ENCODE results near the gene PACS2. TPM values are rescaled to one million over a fixed set of nuclear protein-coding genes. Genes with fewer than 3 reads are reported as not detected.

Gene PACS2
- total and polyA plus RNA-seq, 4 donors: 37.9 to 87.2 (median 71.0) TPM

- Histone ChIP-seq H3K4me3 (no peak overlapping the region), H3K27me3 (ENCODE audit: control insufficient read depth in 3 of 3, insufficient read depth in 3 of 3, low read length in 2 of 3) (no peaks in the 10 kb centered on the region), H3K36me3 (ENCODE audit: control insufficient read depth in 4 of 4, insufficient read depth in 4 of 4, low read length in 4 of 4) (peaks cover 0 to 18% (median 5%) of the 10 kb centered on the region in 4 donors), H3K9ac (ENCODE audit: insufficient read depth in 1 of 2, low read length in 2 of 2) (no peak overlapping the region), H3K27ac (ENCODE audit: low read depth in 1 of 2, low read length in 1 of 2) (no peak overlapping the region), H3K4me1 (ENCODE audit: control insufficient read depth in 5 of 5, insufficient read depth in 5 of 5, low read length in 5 of 5) (peaks cover 0 to 4% (median 0%) of the 10 kb centered on the region in 5 donors), H3K9me3 (ENCODE audit: control insufficient read depth in 4 of 4, insufficient read depth in 3 of 4, low read length in 3 of 4) (no peaks in the 10 kb centered on the region)
- DNase-seq (no peak), ATAC-seq (ENCODE audit: insufficient read depth, low FRiP score) (no peak)
- 92 to 95% methylated on average over 17 of the region's 17 CpGs for WGBS, 2 donors
- TF ChIP-seq CTCF (IDR thresholded peaks at IDR 0.05; ENCODE audit: control extremely low read depth, extremely low read depth): no peak
Measured at GRCh38 chr14:105444859-105445258, 130.3 kb downstream of the PACS2 start.

DNA sequence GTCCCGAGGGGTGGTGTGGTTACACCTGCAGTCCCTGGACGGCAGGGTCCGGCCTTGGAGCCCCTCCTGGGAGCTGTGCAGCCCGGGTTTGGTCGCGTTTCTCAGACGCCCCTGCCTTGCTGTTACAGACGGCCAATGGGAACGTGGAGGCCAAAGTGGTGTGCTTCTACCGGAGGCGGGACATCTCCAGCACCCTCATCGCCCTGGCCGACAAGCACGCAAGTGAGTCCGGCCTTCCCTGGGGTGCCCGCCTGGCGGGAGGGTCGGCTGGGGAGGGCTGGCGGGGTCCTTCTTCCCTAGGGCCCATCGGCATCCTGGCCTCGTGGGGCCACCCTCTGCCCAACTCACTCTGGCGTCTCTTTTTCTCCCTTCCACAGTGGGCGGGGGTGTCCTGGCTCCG is 130.7 kb downstream of the PACS2 start:
- ATAC-seq (ENCODE audit: insufficient read depth, low FRiP score) (no peak), DNase-seq (no peak)
- H3K4me1 ChIP-seq (ENCODE audit: control insufficient read depth in 5 of 5, insufficient read depth in 5 of 5, low read length in 5 of 5): peaks cover 0 to 4% (median 0%) of the 10 kb centered on the region in 5 donors
- no peaks in the 10 kb centered on the region for H3K9me3 ChIP-seq (ENCODE audit: control insufficient read depth in 4 of 4, insufficient read depth in 3 of 4, low read length in 3 of 4)
- H3K9ac ChIP-seq (ENCODE audit: insufficient read depth in 1 of 2, low read length in 2 of 2): no peak overlapping the region
- TF ChIP-seq CTCF (IDR thresholded peaks at IDR 0.05; ENCODE audit: control extremely low read depth, extremely low read depth): no peak
- 90 to 95% methylated on average over 24 of the region's 24 CpGs for WGBS, 2 donors
- no peak overlapping the region for H3K27ac ChIP-seq (ENCODE audit: low read depth in 1 of 2, low read length in 1 of 2)
- H3K36me3 ChIP-seq (ENCODE audit: control insufficient read depth in 4 of 4, insufficient read depth in 4 of 4, low read length in 4 of 4): peaks cover 2 to 21% (median 7%) of the 10 kb centered on the region in 4 donors
- H3K4me3 ChIP-seq: no peak overlapping the region
- H3K27me3 ChIP-seq (ENCODE audit: control insufficient read depth in 3 of 3, insufficient read depth in 3 of 3, low read length in 2 of 3): no peaks in the 10 kb centered on the region

DNA sequence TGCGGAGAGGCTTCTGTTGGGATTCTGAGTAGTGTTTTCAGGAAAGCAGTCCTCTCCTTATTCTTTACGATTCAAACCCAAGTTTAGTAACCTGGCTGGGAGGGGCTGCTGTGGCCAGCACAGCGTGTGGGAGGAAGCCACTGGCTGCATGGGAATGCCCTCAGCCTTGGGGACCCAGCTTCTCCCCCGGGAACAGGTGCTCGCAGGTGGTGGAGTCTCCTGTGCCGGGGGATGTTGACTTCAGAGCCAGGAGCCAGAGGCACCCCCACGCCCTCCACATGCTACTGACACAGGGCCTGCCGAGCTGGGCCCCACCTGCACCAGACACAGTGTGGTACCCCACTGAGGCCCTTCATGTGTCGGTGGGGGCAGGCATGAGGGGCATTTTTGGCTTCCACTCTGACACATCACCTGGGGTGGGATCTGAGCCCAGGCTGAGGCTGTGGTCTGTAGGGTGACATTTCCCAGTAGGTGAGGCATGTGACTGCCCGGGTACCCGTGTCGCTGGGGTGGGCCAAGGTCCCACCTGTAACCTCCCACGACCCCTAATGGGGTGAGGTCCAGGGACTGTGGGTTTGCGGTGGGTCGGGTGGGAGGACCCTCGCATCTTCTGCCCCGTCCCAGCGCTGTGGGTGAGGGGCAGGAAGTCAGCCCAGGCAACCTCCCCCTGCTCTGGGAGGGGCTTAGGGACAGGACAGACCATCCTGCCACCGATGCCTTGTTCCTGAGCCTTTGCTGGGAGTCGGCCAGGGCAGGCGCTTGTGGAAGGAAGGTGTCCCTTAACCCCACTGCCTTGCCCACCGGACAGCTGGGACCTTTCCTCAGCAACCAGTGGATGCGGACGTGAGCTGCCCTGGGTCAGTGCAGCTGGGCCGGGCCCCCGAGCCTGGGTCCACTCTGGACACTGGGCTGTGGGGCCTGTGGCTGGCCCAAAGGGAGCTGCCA is 131.6 kb downstream of the PACS2 start:
- Histone ChIP-seq H3K9me3 (ENCODE audit: control insufficient read depth in 4 of 4, insufficient read depth in 3 of 4, low read length in 3 of 4) (no peaks in the 10 kb centered on the region), H3K27ac (ENCODE audit: low read depth in 1 of 2, low read length in 1 of 2) (no peak overlapping the region), H3K4me3 (no peak overlapping the region), H3K36me3 (ENCODE audit: control insufficient read depth in 4 of 4, insufficient read depth in 4 of 4, low read length in 4 of 4) (peaks cover 3 to 27% (median 12%) of the 10 kb centered on the region in 4 donors), H3K9ac (ENCODE audit: insufficient read depth in 1 of 2, low read length in 2 of 2) (no peak overlapping the region), H3K4me1 (ENCODE audit: control insufficient read depth in 5 of 5, insufficient read depth in 5 of 5, low read length in 5 of 5) (peaks cover 0 to 4% (median 0%) of the 10 kb centered on the region in 5 donors), H3K27me3 (ENCODE audit: control insufficient read depth in 3 of 3, insufficient read depth in 3 of 3, low read length in 2 of 3) (no peaks in the 10 kb centered on the region)
- 89 to 93% methylated on average over 26 of the region's 26 CpGs for WGBS, 2 donors
- no peak for DNase-seq
- TF ChIP-seq CTCF (IDR thresholded peaks at IDR 0.05; ENCODE audit: control extremely low read depth, extremely low read depth): no peak
- ATAC-seq (ENCODE audit: insufficient read depth, low FRiP score): no peak
